Neural cell (in vitro differentiated cells): Measurements from ENCODE around the gene MAN2C1. TPM values are rescaled to one million over a fixed set of nuclear protein-coding genes. Genes with fewer than 3 reads are reported as not detected.
"Not testable (repeated sequence)": the region's sequence is repeated elsewhere in the genome, so short reads cannot be mapped to it uniquely, and the experiment has no call there.

Experiments used
- H2AFZ ChIP-seq: fragments of 200-600, 300-800 bp; sonication (generic), shearing (Covaris generic); 2 replicates; pipeline ENCODE4 v1.6.0; 2014; ENCODE audit warnings: low read depth, mild to moderate bottlenecking, antibody characterized with exemption, low read length, moderate library complexity
- H3F3A ChIP-seq: fragments of 200-600 bp; shearing (Covaris generic); 2 replicates; pipeline ENCODE4 v1.6.1; 2016; ENCODE audit warnings: mild to moderate bottlenecking, moderate library complexity, mixed read lengths, antibody characterized with exemption, low read length; ENCODE audit not compliant: insufficient read depth, poor library complexity, severe bottlenecking
- H3K27ac ChIP-seq: fragments of 200-600, 300-800 bp; sonication (generic), shearing (Covaris generic); 2 replicates; pipeline ENCODE4 v1.5.1; 2014; ENCODE audit warnings: mild to moderate bottlenecking, low read length, moderate library complexity
- H3K27me3 ChIP-seq: fragments of 300-800, 200-600 bp; sonication (generic), shearing (Covaris generic); 2 replicates; pipeline ENCODE4 v1.6.0; 2014; ENCODE audit warnings: mild to moderate bottlenecking, low read depth, low read length, moderate library complexity; ENCODE audit not compliant: insufficient read depth
- H3K36me3 ChIP-seq: fragments of 300-800, 200-600 bp; sonication (generic), shearing (Covaris generic); 2 replicates; pipeline ENCODE4 v1.5.1; 2014; ENCODE audit warnings: mild to moderate bottlenecking, antibody characterized with exemption, low read length, moderate library complexity; ENCODE audit not compliant: insufficient read depth
- H3K4me2 ChIP-seq: fragments of 300-800, 200-600 bp; sonication (generic), shearing (Covaris generic); 2 replicates; pipeline ENCODE4 v1.6.0; 2014; ENCODE audit warnings: mild to moderate bottlenecking, low read length
- H3K4me3 ChIP-seq: fragments of 300-800, 200-600 bp; sonication (generic), shearing (Covaris generic); 2 replicates; pipeline ENCODE4 v1.5.1; 2014; ENCODE audit warnings: mild to moderate bottlenecking, low read length, moderate library complexity
- H3K79me2 ChIP-seq: fragments of 200-600 bp; shearing (Covaris generic); replicated peaks from 2 replicates; pipeline ENCODE4 v1.6.0; 2014; ENCODE audit warnings: mild to moderate bottlenecking, low read length, moderate library complexity; ENCODE audit not compliant: insufficient read depth
- H3K9ac ChIP-seq: fragments of 300-800, 200-600 bp; sonication (generic), shearing (Covaris generic); 2 replicates; pipeline ENCODE4 v1.6.1; 2016; ENCODE audit warnings: mild to moderate bottlenecking, low read length, mixed read lengths
- H3K9me2 ChIP-seq: fragments of 200-600 bp; shearing (Covaris generic); 2 replicates; pipeline ENCODE4 v1.6.1; 2016; ENCODE audit warnings: mild to moderate bottlenecking, low read length, mixed read lengths; ENCODE audit not compliant: insufficient read depth
- H3K9me3 ChIP-seq: fragments of 200-600, 300-800 bp; sonication (generic), shearing (Covaris generic); 2 replicates; pipeline ENCODE4 v1.6.1; 2016; ENCODE audit warnings: mild to moderate bottlenecking, mixed run types, low read length, moderate library complexity, mixed read lengths
- H4K20me1 ChIP-seq: fragments of 200-600 bp; shearing (Covaris generic); 2 replicates; pipeline ENCODE4 v1.6.1; 2016; ENCODE audit warnings: mild to moderate bottlenecking, mixed run types; ENCODE audit not compliant: insufficient read depth
- EP300 ChIP-seq: fragments of 450-650 bp; conservative IDR thresholded peaks from 2 replicates; pipeline ENCODE4 v1.6.1; 2014; ENCODE audit warnings: antibody characterized with exemption, mild to moderate bottlenecking, moderate library complexity; ENCODE audit not compliant: poor library complexity, severe bottlenecking
- EZH2 ChIP-seq: fragments of 200-600, 300-800 bp; shearing (Covaris generic), sonication (generic); IDR thresholded peaks from 2 replicates; pipeline ENCODE4 v1.6.1; 2014; ENCODE audit warnings: antibody characterized with exemption, low read length, borderline replicate concordance, mild to moderate bottlenecking; ENCODE audit not compliant: insufficient read depth, poor library complexity, severe bottlenecking
- MXI1 ChIP-seq: fragments of 450-650 bp; conservative IDR thresholded peaks from 2 replicates; pipeline ENCODE4 v1.6.1; 2014; ENCODE audit warnings: antibody characterized with exemption, mild to moderate bottlenecking; ENCODE audit not compliant: poor library complexity, severe bottlenecking
- POLR2AphosphoS5 ChIP-seq: IDR thresholded peaks from 2 replicates; pipeline ENCODE4 v1.6.1; 2012
- RAD21 ChIP-seq: fragments of 450-650 bp; conservative IDR thresholded peaks from 2 replicates; pipeline ENCODE4 v1.6.1; 2014; ENCODE audit warnings: antibody characterized with exemption, mild to moderate bottlenecking, moderate library complexity
- SMC3 ChIP-seq: fragments of 450-650 bp; conservative IDR thresholded peaks from 2 replicates; pipeline ENCODE4 v1.6.1; 2014; ENCODE audit warnings: antibody characterized with exemption, mild to moderate bottlenecking, moderate library complexity; ENCODE audit not compliant: poor library complexity
- TAF1 ChIP-seq: IDR thresholded peaks from 2 replicates; pipeline ENCODE4 v1.6.1; 2012; ENCODE audit warnings: low read depth
- polyA plus RNA-seq: library from polyadenylated mRNA; depleted of rRNA; stranded (reverse); fragments of >200 nt; gene quantifications from 2 replicates; pipeline ENCODE4 v1.2.3, GENCODE V29; 2014
- TF ChIP-seq, protein P1 (sequence below): IDR thresholded peaks from 2 replicates; pipeline ENCODE4 v1.6.1; 2012; ENCODE audit warnings: borderline replicate concordance
- TF ChIP-seq, protein P2 (sequence below): fragments of 450-650 bp; IDR thresholded peaks from 2 replicates; pipeline ENCODE4 v1.5.1; 2014; ENCODE audit warnings: antibody characterized with exemption, mild to moderate bottlenecking, moderate library complexity; ENCODE audit not compliant: poor library complexity, severe bottlenecking

The MAN2C1 gene
- polyA plus RNA-seq, 1 donor from 2014 or later, result 261 TPM

DNA sequence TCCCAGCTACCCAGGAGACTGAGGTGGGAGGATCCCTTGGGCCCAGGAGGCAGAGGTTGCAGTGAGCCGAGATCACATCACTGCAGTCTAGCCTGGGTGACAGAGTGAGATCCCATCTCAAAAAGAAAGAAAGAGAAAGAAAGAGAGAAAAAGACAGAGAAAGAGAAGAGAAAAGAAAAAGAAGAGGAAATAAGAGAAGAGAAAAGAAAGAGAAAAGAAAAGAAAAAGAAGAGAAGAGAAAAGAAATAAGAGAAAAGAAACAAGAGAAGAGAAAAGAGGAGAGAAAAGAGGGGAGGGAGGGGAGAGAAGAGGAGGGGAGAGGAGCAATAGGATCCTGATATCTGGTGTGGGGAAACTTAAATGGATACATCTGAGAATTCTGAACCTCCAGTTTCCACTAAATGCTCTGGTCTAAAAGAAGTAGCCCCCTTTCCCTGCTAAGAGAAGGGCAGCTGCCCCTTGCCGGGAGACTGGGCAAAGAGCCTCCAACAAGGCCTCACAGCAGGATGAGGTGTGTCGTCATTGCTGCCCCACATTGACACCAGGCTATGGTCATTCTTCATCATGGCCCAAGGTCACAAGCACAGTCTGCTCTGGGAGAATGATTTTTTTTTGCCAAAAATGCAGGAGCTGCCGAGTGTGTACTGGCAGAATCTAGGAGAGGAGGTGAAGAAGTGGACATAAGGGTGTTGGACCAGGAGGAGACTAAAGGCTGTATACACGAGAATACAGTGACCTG lies 53.7 kb downstream of the MAN2C1 start:
- TF ChIP-seq MXI1 (no peak), TAF1 (no peak), EP300 (no peak), POLR2AphosphoS5 (no peak), SMC3 (no peak), EZH2 (no peak), RAD21 (no peak)
- TF ChIP-seq, protein P1, sequence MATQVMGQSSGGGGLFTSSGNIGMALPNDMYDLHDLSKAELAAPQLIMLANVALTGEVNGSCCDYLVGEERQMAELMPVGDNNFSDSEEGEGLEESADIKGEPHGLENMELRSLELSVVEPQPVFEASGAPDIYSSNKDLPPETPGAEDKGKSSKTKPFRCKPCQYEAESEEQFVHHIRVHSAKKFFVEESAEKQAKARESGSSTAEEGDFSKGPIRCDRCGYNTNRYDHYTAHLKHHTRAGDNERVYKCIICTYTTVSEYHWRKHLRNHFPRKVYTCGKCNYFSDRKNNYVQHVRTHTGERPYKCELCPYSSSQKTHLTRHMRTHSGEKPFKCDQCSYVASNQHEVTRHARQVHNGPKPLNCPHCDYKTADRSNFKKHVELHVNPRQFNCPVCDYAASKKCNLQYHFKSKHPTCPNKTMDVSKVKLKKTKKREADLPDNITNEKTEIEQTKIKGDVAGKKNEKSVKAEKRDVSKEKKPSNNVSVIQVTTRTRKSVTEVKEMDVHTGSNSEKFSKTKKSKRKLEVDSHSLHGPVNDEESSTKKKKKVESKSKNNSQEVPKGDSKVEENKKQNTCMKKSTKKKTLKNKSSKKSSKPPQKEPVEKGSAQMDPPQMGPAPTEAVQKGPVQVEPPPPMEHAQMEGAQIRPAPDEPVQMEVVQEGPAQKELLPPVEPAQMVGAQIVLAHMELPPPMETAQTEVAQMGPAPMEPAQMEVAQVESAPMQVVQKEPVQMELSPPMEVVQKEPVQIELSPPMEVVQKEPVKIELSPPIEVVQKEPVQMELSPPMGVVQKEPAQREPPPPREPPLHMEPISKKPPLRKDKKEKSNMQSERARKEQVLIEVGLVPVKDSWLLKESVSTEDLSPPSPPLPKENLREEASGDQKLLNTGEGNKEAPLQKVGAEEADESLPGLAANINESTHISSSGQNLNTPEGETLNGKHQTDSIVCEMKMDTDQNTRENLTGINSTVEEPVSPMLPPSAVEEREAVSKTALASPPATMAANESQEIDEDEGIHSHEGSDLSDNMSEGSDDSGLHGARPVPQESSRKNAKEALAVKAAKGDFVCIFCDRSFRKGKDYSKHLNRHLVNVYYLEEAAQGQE, result no peak
- TF ChIP-seq, protein P2, sequence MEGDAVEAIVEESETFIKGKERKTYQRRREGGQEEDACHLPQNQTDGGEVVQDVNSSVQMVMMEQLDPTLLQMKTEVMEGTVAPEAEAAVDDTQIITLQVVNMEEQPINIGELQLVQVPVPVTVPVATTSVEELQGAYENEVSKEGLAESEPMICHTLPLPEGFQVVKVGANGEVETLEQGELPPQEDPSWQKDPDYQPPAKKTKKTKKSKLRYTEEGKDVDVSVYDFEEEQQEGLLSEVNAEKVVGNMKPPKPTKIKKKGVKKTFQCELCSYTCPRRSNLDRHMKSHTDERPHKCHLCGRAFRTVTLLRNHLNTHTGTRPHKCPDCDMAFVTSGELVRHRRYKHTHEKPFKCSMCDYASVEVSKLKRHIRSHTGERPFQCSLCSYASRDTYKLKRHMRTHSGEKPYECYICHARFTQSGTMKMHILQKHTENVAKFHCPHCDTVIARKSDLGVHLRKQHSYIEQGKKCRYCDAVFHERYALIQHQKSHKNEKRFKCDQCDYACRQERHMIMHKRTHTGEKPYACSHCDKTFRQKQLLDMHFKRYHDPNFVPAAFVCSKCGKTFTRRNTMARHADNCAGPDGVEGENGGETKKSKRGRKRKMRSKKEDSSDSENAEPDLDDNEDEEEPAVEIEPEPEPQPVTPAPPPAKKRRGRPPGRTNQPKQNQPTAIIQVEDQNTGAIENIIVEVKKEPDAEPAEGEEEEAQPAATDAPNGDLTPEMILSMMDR, result no peak
- Histone ChIP-seq H3F3A (no peaks in the 10 kb centered on the region), H4K20me1 (no peaks in the 10 kb centered on the region), H3K9me2 (no peaks in the 10 kb centered on the region), H3K4me2 (no peak overlapping the region), H3K9ac (no peak overlapping the region), H2AFZ (no peak overlapping the region), H3K27me3 (no peaks in the 10 kb centered on the region), H3K9me3 (no peaks in the 10 kb centered on the region), H3K27ac (no peak overlapping the region), H3K4me3 (no peak overlapping the region), H3K79me2 (no peaks in the 10 kb centered on the region), H3K36me3 (no peaks in the 10 kb centered on the region)

DNA sequence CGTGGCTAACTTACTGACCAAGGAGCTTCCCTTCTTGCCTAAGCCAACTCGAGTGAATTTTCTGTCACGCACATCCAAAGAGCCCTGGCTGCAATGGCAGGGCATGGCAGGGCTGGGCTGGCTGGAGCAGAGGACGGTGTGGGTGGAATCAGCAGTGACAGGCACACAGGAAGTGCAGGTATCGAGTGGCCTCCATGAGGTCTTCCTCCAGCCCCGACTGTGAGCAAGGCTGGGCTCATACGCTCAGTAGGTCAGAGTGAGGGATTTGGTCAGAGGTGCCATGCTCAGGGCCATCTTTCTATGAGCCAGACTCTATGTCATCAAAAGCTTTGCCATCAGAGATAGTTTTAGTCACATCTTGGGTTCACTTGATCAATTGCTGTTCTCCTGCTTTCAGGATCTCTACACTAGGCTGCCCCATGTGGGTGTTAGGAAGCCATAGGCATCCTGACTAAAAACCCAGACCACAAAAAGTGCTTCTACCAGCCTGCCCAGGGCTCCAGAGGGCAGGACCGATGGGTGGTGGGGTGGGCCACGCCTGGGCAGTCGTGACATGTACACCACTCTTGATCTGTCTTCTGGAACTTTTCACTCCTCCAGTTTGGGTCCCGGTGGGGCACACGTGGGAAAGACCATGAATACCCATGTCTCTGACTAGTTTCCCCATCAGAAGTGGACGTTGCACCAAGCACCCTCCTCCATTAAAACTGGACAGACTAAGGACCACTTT lies 55.1 kb downstream of the MAN2C1 start:
- H3K9ac ChIP-seq, result no peak overlapping the region
- H3K27me3 ChIP-seq, result no peaks in the 10 kb centered on the region
- no peaks in the 10 kb centered on the region for H3K79me2 ChIP-seq
- no peak overlapping the region for H3K4me2 ChIP-seq
- no peaks in the 10 kb centered on the region for H4K20me1 ChIP-seq
- no peak overlapping the region for H3K27ac ChIP-seq
- TF ChIP-seq MXI1 (no peak), EP300 (no peak), RAD21 (no peak), EZH2 (no peak), SMC3 (no peak), POLR2AphosphoS5 (no peak), TAF1 (no peak)
- TF ChIP-seq, protein P2, result no peak
- TF ChIP-seq, protein P1, result no peak
- no peaks in the 10 kb centered on the region for H3K9me2 ChIP-seq
- no peaks in the 10 kb centered on the region for H3K36me3 ChIP-seq
- H2AFZ ChIP-seq, result no peak overlapping the region
- H3F3A ChIP-seq, result no peaks in the 10 kb centered on the region
- H3K4me3 ChIP-seq, result no peak overlapping the region
- H3K9me3 ChIP-seq, result no peaks in the 10 kb centered on the region

DNA sequence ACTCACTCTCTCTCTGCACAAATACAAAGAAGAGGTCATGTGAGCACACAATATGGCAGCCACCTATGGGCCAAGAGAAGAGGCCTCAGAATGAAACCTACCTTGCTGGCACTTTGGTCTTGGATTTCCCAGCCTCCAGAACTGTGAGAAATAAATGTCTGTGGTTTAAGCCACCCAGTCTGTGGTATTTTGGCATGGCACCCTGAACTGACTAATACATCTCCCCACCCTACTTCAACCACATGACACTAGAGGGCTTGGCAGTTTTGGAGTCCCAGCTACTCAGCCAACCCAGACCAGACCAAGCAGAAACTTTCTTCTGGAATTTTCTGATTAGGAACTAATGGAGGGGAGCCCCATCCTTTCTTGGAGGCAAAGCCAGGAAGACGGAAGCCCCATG lies 55.9 kb downstream of the MAN2C1 start:
- H3K27ac ChIP-seq, H3K79me2 ChIP-seq, H3K9me2 ChIP-seq, H3K36me3 ChIP-seq, H3K9me3 ChIP-seq, H3K27me3 ChIP-seq, H4K20me1 ChIP-seq, H3K4me3 ChIP-seq, H3F3A ChIP-seq, H3K4me2 ChIP-seq, H3K9ac ChIP-seq, H2AFZ ChIP-seq: not testable (repeated sequence)
